GM12878 (cell line): ENCODE measurements around the gene ATG4B. TPM values are rescaled to one million over a fixed set of nuclear protein-coding genes. Genes with fewer than 3 reads are reported as not detected.
A peak's percentile ranks its signal among the peaks of the same experiment; 100 is the strongest.

Source experiments
- ATAC-seq: fragments of 200-7000 bp; cut with Tn5 transposase; 3 replicates; pipeline ENCODE4 v1.9.1; 2020; ENCODE audit warnings: mild to moderate bottlenecking, moderate library complexity
- BruUV-seq: library from RNA; stranded (reverse); fragments of 400-500 nt; replicated peaks from 2 replicates; lab custom pipeline; 2021; lab: Mats Ljungman, UMichigan
- CTCF ChIA-PET: fragments of 300-600 bp; sonication (Branson Sonifier 250); formaldehyde crosslinking; extraction: SDS; loops from one replicate; lab custom pipeline; 2021; ENCODE audit warnings: inconsistent platforms; lab: Yijun Ruan, JAX
- POLR2A ChIA-PET: fragments of 350-600 bp; formaldehyde crosslinking; extraction: SDS; loops from one replicate; lab custom pipeline; 2021; ENCODE audit warnings: inconsistent platforms; lab: Charles Lee
- RAD21 ChIA-PET: fragments of 300-600 bp; sonication (Branson Sonifier 250); formaldehyde crosslinking; loops from one replicate; lab custom pipeline; 2023; ENCODE audit warnings: antibody characterized with exemption; ENCODE audit not compliant: unreplicated experiment; lab: Charles Lee
- SMC1A ChIA-PET: fragments of 300-600 bp; sonication (Branson Sonifier 250); formaldehyde crosslinking; loops from one replicate; lab custom pipeline; 2023; ENCODE audit not compliant: unreplicated experiment, uncharacterized antibody; lab: Charles Lee
- DNase-seq: peaks from one replicate; pipeline ENCODE4 v3.0.0-alpha.2; 2011; ENCODE audit warnings: low read depth, low spot score
- FAIRE-seq: peaks from 3 replicates; lab custom pipeline; 2011; peaks lifted over from hg19 to GRCh38; lab: Jason Lieb, UNC
- H2AFZ ChIP-seq: 2 replicates; pipeline ENCODE4 v1.6.0; 2011; ENCODE audit warnings: low read depth, low read length, control low read depth; ENCODE audit not compliant: control insufficient read depth
- H3K27ac ChIP-seq: 2 replicates; pipeline ENCODE4 v1.5.1; 2011; ENCODE audit warnings: control low read depth; ENCODE audit not compliant: control insufficient read depth, insufficient read depth
- H3K27me3 ChIP-seq, 2 experiments: replicated peaks in 1 of 2; 2 replicates each; pipeline versions ENCODE4 v1.6.0 to v1.6.1; 2011; ENCODE audit warnings: low read length in 1 of 2; ENCODE audit not compliant: control insufficient read depth in 2 of 2, insufficient read depth in 2 of 2
- H3K36me3 ChIP-seq, 2 experiments: 2 replicates each; pipeline ENCODE4 v1.5.1; 2011; ENCODE audit warnings: low read length in 1 of 2; ENCODE audit not compliant: control insufficient read depth in 2 of 2, insufficient read depth in 2 of 2
- H3K4me1 ChIP-seq: 2 replicates; pipeline ENCODE4 v1.6.1; 2011; ENCODE audit warnings: mild to moderate bottlenecking, low read length, moderate library complexity, mixed read lengths; ENCODE audit not compliant: control insufficient read depth, insufficient read depth
- H3K4me2 ChIP-seq: 2 replicates; pipeline ENCODE4 v1.6.0; 2011; ENCODE audit warnings: control low read depth; ENCODE audit not compliant: control insufficient read depth, insufficient read depth
- H3K4me3 ChIP-seq: fragments of 200-600 bp; sonication (generic); 2 replicates; pipeline ENCODE4 v1.5.1; 2016
- H3K79me2 ChIP-seq: 2 replicates; pipeline ENCODE4 v1.6.0; 2011; ENCODE audit warnings: low read length; ENCODE audit not compliant: control insufficient read depth, insufficient read depth
- H3K9ac ChIP-seq: 2 replicates; pipeline ENCODE4 v1.8.0; 2011; ENCODE audit warnings: low read length, control low read depth, mixed read lengths; ENCODE audit not compliant: control insufficient read depth, insufficient read depth
- H3K9me3 ChIP-seq: replicated peaks from 3 replicates; pipeline ENCODE4 v1.5.1; 2011; ENCODE audit warnings: mild to moderate bottlenecking, low read length; ENCODE audit not compliant: control insufficient read depth, insufficient read depth
- H4K20me1 ChIP-seq: 2 replicates; pipeline ENCODE4 v1.6.0; 2011; ENCODE audit not compliant: control insufficient read depth, insufficient read depth
- CBX3 ChIP-seq: fragments of 200-600 bp; sonication (generic); IDR thresholded peaks from 2 replicates; pipeline ENCODE4 v1.6.1; 2016; ENCODE audit warnings: low read depth, borderline replicate concordance
- CHD1 ChIP-seq: IDR thresholded peaks from 2 replicates; pipeline ENCODE4 v1.6.1; 2012; ENCODE audit warnings: low read depth, low read length, improper control_type of control experiment
- HDAC6 ChIP-seq: fragments of 200-600 bp; sonication (generic); IDR thresholded peaks from one replicate; pipeline ENCODE4 v1.8.0; 2017; ENCODE audit warnings: antibody characterized with exemption; ENCODE audit not compliant: unreplicated experiment
- IRF4 ChIP-seq: IDR thresholded peaks from 2 replicates; pipeline ENCODE4 v1.6.1; 2011; ENCODE audit warnings: low read depth, low read length
- MLLT1 ChIP-seq: fragments of 450-650 bp; IDR thresholded peaks from 2 replicates; pipeline ENCODE4 v1.6.1; 2016; ENCODE audit warnings: mild to moderate bottlenecking
- NFYB ChIP-seq: IDR thresholded peaks from 2 replicates; pipeline ENCODE4 v1.6.1; 2011; ENCODE audit warnings: low read depth, mild to moderate bottlenecking, low read length, improper control_type of control experiment, moderate library complexity; ENCODE audit not compliant: insufficient read depth
- PKNOX1 ChIP-seq: fragments of 450-650 bp; IDR thresholded peaks from 2 replicates; pipeline ENCODE4 v1.6.1; 2016; ENCODE audit warnings: mild to moderate bottlenecking
- POU2F2 ChIP-seq: IDR thresholded peaks from 3 replicates; pipeline ENCODE4 v1.6.1; 2011; ENCODE audit warnings: low read depth, mild to moderate bottlenecking, low read length, borderline replicate concordance
- RCOR1 ChIP-seq: conservative IDR thresholded peaks from 2 replicates; pipeline ENCODE4 v1.6.1; 2012; ENCODE audit warnings: low read depth, low read length, improper control_type of control experiment
- SKIL ChIP-seq: fragments of 450-650 bp; IDR thresholded peaks from 2 replicates; pipeline ENCODE4 v1.6.1; 2017; ENCODE audit warnings: mild to moderate bottlenecking, low read depth, inconsistent platforms; ENCODE audit not compliant: poor library complexity, severe bottlenecking
- WGBS: methylation state at CpG from one replicate; pipeline ENCODE4 v1.1.6; 2016; ENCODE audit warnings: low lambda C conversion rate; ENCODE audit not compliant: insufficient replicate concordance, insufficient coverage; ENCODE audit errors: missing lambda C conversion rate; 5-methylcytosine and 5-hydroxymethylcytosine counted together
- in situ Hi-C: fragments of 300-500 bp; cut with MboI; formaldehyde crosslinking; loops from 9 replicates; pipeline ENCODE4 v1.14.3; 2018; ENCODE audit warnings: mixed read lengths
- intact Hi-C: fragments of 100-400 bp; cut with micrococcal nuclease; formaldehyde crosslinking; loops from one replicate; pipeline ENCODE4 v1.14.2; 2022; ENCODE audit not compliant: unreplicated experiment
- polyA plus RNA-seq, 11 experiments: library from polyadenylated mRNA; depleted of rRNA in 4 of 11; unstranded in 6 of 11; stranded (reverse) in 5 of 11; fragments of >200 nt; fragmentation: Nextera tagmentation in 4 of 11; fragmentation: Illumina TruSeq in 1 of 11; extraction: Ambion mirVana in 4 of 11; extraction: Trizol in 1 of 11; gene quantifications; 1 replicate in 1 of 11; 2 replicates in 10 of 11; pipeline versions ENCODE4 v1.2.1 to v1.2.3, GENCODE V29; 2011 to 2016; ENCODE audit warnings: inconsistent platforms in 2 of 11, missing spikeins in 2 of 11, low read depth in 1 of 11
- total RNA-seq, 4 experiments: library from RNA; depleted of rRNA in 3 of 4; stranded (reverse); fragments of >200 nt in 3 of 4; fragmentation: Illumina TruSeq in 1 of 4; extraction: Trizol in 1 of 4; gene quantifications; 2 replicates each; pipeline versions ENCODE4 v1.2.1 to v1.2.3, GENCODE V29; 2013 to 2021

Gene ATG4B
- total and polyA plus RNA-seq, 10 of the 15 experiments (the other 5 are each of a cell fraction or from before 2014, with no cell fraction given) = 5.8 to 84.1 (median 64.9) TPM

GRCh38 chr2:241665731-241666440, 28.4 kb downstream of the ATG4B start:
- no peak for DNase-seq
- H3K27me3 ChIP-seq = no peaks in the 10 kb centered on the region
- ChIA-PET CTCF (no interaction called here), RAD21 (no interaction called here), POLR2A (no interaction called here), SMC1A (interaction anchor here (0.9 kb wide), 1 partner anchor 212 kb away, joined by 3 read pairs; no protein-coding TSS in a partner anchor)
- H3K36me3 ChIP-seq = peaks cover 2 to 5% of the 10 kb centered on the region in 2 experiments; a peak in 3 of 4 replicates
- in situ Hi-C loops (no loop called here), intact Hi-C loops (no loop called here)
- no peaks in the 10 kb centered on the region for H3K9me3 ChIP-seq
- no peaks in the 10 kb centered on the region for H4K20me1 ChIP-seq
- no peaks in the 10 kb centered on the region for H3K79me2 ChIP-seq
- no peak for ATAC-seq
- 90% methylated on average over 23 of the region's 23 CpGs for WGBS
- BruUV-seq = no TSS peak
- no peak overlapping the region for H2AFZ ChIP-seq
- no peak overlapping the region for H3K4me2 ChIP-seq
- H3K4me1 ChIP-seq = no peaks in the 10 kb centered on the region
- no peak for TF ChIP-seq HDAC6
- TF ChIP-seq PKNOX1 = peak; percentile 49; the same call in 1 of the 2 replicates
- TF ChIP-seq RCOR1 = no peak
- H3K4me3 ChIP-seq = no peak overlapping the region
- H3K27ac ChIP-seq = no peak overlapping the region
- no peak overlapping the region for H3K9ac ChIP-seq
- no peak for FAIRE-seq

- CTCF ChIA-PET = no interaction called here
- intact Hi-C loops = no loop called here
- DNase-seq (no peak), ATAC-seq (no peak), FAIRE-seq (no peak)
- H3K79me2 ChIP-seq = no peaks in the 10 kb centered on the region
- no peak overlapping the region for H2AFZ ChIP-seq
- in situ Hi-C loops = no loop called here
- SMC1A ChIA-PET = no interaction called here
- 91% methylated on average over 41 of the region's 42 CpGs for WGBS
- H3K27me3 ChIP-seq = no peaks in the 10 kb centered on the region
- RAD21 ChIA-PET = no interaction called here
- H3K9ac ChIP-seq = no peak overlapping the region
- no peaks in the 10 kb centered on the region for H3K9me3 ChIP-seq
- peaks cover under 1 to 7% of the 10 kb centered on the region in 2 experiments; a peak in 3 of 4 replicates for H3K36me3 ChIP-seq
- no peaks in the 10 kb centered on the region for H3K4me1 ChIP-seq
- no peak overlapping the region for H3K4me2 ChIP-seq
- no TSS peak for BruUV-seq
- H3K4me3 ChIP-seq = no peak overlapping the region
- no peak overlapping the region for H3K27ac ChIP-seq
- no peaks in the 10 kb centered on the region for H4K20me1 ChIP-seq
- POLR2A ChIA-PET = no interaction called here
- no peak for TF ChIP-seq IRF4
- no peak for TF ChIP-seq POU2F2
- no peak for TF ChIP-seq SKIL
- no peak for TF ChIP-seq MLLT1
- TF ChIP-seq CBX3 = no peak
- TF ChIP-seq CHD1 = no peak
- no peak for TF ChIP-seq NFYB
These were observed 29.3 kb downstream of the ATG4B start for GRCh38 chr2:241666627-241667400.
